ENCODE data around the gene VSIG8.

The VSIG8 gene

GRCh38 chr1:159841749-159842148 lies 20.7 kb downstream of the VSIG8 start:
- H3K4me3 ChIP-seq (ENCODE audit: low read depth, low read length) = no peak overlapping the region
- no peak for DNase-seq (ENCODE audit: low read depth)
- no peak for TF ChIP-seq CTCF (conservative IDR thresholded peaks at IDR 0.05; ENCODE audit: low read depth, low read length)

GRCh38 chr1:159839116-159839849 lies 23.2 kb downstream of the VSIG8 start:
- H3K4me3 ChIP-seq (ENCODE audit: low read depth, low read length) = no peak overlapping the region
- DNase-seq (ENCODE audit: low read depth) = no peak
- no peak for TF ChIP-seq CTCF (conservative IDR thresholded peaks at IDR 0.05; ENCODE audit: low read depth, low read length)

- no peak for DNase-seq (ENCODE audit: low read depth)
- TF ChIP-seq CTCF (conservative IDR thresholded peaks at IDR 0.05; ENCODE audit: low read depth, low read length) = no peak
- no peak overlapping the region for H3K4me3 ChIP-seq (ENCODE audit: low read depth, low read length)
Observed at GRCh38 chr1:159838715-159839114, 23.7 kb downstream of the VSIG8 start.

- peak; percentile 23 for DNase-seq (ENCODE audit: low read depth)
- peak; percentile 50 for TF ChIP-seq CTCF (conservative IDR thresholded peaks at IDR 0.05; ENCODE audit: low read depth, low read length)
- H3K4me3 ChIP-seq (ENCODE audit: low read depth, low read length) = no peak overlapping the region
Observed at GRCh38 chr1:159835862-159836525, 26.5 kb downstream of the VSIG8 start.

GRCh38 chr1:159835356-159835755 lies 27.1 kb downstream of the VSIG8 start:
- no peak overlapping the region for H3K4me3 ChIP-seq (ENCODE audit: low read depth, low read length)
- no peak for DNase-seq (ENCODE audit: low read depth)
- TF ChIP-seq CTCF (conservative IDR thresholded peaks at IDR 0.05; ENCODE audit: low read depth, low read length) = no peak

GRCh38 chr1:159832309-159832708 lies 30.1 kb downstream of the VSIG8 start:
- no peak for DNase-seq (ENCODE audit: low read depth)
- H3K4me3 ChIP-seq (ENCODE audit: low read depth, low read length) = no peak overlapping the region
- no peak for TF ChIP-seq CTCF (conservative IDR thresholded peaks at IDR 0.05; ENCODE audit: low read depth, low read length)
